Activated T-helper 17 cell treated with anti-CD3 and anti-CD28 coated beads, Interleukin-2, amount 50 U/mL, for 72 hours (primary cell): ENCODE data around the gene ZFYVE27. TPM values are rescaled to one million over a fixed set of nuclear protein-coding genes. Genes with fewer than 3 reads are reported as not detected.

Source experiments
- ATAC-seq: fragments of 150-1000 bp; cut with Tn5 transposase; replicated peaks from 2 replicates; pipeline ENCODE4 v1.10.0; 2021; ENCODE audit warnings: mild to moderate bottlenecking, moderate library complexity
- H3K27ac Mint-ChIP-seq: one replicate; pipeline ENCODE4 v1.8.0; 2022; ENCODE audit warnings: mixed read lengths
- H3K27me3 Mint-ChIP-seq: one replicate; pipeline ENCODE4 v1.8.0; 2022; ENCODE audit warnings: mixed read lengths
- H3K36me3 Mint-ChIP-seq: one replicate; pipeline ENCODE4 v1.8.0; 2022; ENCODE audit warnings: low read depth, mild to moderate bottlenecking, mixed read lengths
- H3K4me1 Mint-ChIP-seq: one replicate; pipeline ENCODE4 v1.8.0; 2022; ENCODE audit warnings: mixed read lengths
- H3K4me3 Mint-ChIP-seq: one replicate; pipeline ENCODE4 v1.8.0; 2022; ENCODE audit warnings: mild to moderate bottlenecking, mixed read lengths
- H3K9me3 Mint-ChIP-seq: one replicate; pipeline ENCODE4 v1.8.0; 2022; ENCODE audit warnings: mixed read lengths
- total RNA-seq, 2 donors: library from RNA; stranded (reverse); gene quantifications; one replicate each; pipeline ENCODE4 v1.2.3, GENCODE V29; 2022

The ZFYVE27 gene
- total RNA-seq, 2 donors from 2014 or later, result 31.1 to 36.8 TPM

DNA sequence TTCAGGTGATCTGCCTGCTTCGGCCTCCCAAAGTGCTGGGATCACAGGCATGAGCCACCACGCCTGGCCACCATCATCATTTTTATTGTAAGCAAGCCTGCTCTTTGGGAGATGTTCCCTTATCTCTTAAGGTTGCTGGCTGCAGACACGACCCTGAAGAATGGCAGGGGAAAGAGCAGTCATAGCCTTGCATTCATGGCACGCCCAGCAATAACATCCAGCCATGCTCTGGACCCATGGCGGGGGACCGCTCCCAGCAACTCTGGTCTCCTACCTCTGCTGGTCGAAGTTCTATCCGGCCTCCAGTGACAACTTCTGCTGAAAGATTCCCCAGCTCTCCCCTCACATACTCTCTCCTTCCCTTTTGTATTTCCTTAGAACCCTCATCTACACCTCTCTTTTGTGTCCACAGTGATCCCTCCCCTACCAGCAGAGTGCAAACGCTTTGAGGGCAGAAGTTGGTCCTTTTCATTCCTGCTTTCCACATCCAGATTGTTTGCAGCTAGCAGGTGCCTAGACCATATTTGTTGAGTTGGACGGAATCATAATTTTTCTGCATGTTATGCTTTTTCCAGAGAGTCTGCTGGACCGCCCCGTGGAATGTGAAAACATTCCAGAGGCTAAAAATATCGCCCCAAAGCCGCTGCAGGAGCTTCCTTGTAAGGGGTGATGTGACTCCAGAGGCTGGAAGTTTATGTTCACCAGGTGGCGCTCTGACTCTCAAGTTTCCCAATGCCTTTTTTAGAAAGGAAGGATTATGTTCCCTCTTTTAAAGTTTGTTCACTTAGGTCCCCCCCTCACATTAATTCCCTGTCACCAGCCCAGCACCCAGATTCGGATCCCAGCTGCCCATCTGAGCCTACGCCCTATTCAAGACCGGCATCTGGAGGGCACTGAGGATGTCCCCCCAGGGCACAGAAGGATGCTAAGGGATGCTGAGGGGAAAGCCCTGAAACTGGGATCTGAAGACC, 27.7 kb upstream of the ZFYVE27 start:
- H3K36me3 Mint-ChIP-seq, result no peaks in the 10 kb centered on the region
- no peaks in the 10 kb centered on the region for H3K4me1 Mint-ChIP-seq
- H3K9me3 Mint-ChIP-seq, result no peaks in the 10 kb centered on the region
- no peak overlapping the region for H3K27ac Mint-ChIP-seq
- ATAC-seq, result no peak
- peaks cover 10% of the 10 kb centered on the region for H3K27me3 Mint-ChIP-seq
- no peak overlapping the region for H3K4me3 Mint-ChIP-seq

DNA sequence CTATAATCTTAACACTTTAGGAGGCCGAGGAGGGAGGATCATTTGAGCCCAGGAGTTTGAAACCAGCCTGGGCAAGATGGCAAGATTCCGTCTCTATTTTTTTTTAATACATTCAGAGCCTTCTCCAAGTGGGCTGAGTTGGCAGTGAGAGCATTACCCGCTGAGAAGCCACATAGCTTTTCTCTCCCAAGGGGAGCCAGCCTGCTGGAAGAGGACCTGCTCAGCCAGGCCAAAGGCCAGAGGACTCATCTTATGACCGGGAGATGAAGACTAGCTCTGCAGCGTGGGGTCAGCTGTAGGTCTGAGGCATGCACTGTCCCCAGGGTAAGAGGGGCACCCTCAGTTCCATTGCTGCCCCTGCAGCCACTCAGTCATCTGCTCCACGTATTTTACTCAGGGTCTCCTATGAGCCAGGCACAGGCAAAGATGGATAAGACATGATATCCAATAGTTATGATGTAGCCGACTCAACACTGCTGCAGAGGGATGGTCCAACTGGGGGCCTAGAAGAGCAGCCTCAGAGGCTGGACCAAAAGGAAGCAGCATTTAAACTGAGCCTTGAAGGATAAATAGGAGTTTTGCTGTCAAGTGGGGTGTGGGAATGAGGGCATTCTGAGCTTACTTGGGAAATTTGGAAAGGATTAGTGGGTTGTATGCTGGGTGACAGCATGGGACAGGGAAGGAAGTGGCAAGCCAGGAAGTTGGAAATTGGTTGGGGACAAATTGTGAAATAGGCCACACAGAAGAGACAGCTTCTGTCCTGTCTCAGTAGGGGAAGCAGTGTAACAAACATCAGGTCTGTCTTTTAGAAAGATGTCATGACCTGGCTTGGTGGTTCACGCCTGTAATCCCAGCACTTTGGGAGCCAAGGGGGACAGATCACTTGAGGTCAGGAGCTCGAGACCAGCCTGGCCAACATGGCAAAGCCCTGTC, 25.0 kb upstream of the ZFYVE27 start:
- H3K27ac Mint-ChIP-seq, result peak overlapping the region; percentile 26
- H3K4me1 Mint-ChIP-seq, result no peaks in the 10 kb centered on the region
- peak overlapping the region; percentile 83 for H3K4me3 Mint-ChIP-seq
- peaks cover 10% of the 10 kb centered on the region for H3K27me3 Mint-ChIP-seq
- H3K9me3 Mint-ChIP-seq, result no peaks in the 10 kb centered on the region
- no peak for ATAC-seq
- no peaks in the 10 kb centered on the region for H3K36me3 Mint-ChIP-seq

DNA sequence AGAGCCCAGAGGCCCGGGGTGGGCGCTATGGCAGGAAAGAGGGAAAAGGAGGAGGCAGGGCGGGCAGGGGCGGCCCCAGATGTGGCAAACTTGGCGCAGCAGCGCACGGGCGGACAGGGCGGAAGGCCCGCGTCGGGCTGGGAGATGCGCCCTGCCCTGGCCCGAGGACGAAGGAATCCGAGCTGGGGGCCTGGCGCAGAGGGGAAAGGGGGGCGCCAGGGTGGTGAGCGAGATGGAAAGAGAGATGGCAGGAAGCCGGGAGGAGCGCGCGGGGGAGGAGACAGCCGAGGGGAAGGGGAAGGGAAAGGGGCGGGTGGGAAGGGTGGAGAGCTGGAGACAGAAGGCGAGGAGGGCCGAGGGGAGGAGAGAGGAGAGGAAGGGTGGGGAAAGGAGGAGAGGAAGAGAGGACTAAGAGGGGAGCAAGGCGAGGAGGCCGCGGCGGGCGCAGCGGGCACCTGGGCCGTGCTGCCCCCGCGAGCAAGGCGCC, 23.5 kb upstream of the ZFYVE27 start, which contains the start of gene MARVELD1:
TSS of gene MARVELD1 (plus strand) at position 392 of the 487 bp plus-strand sequence. CDS start 147 bp downstream, outside the sequence.
- Mint-ChIP-seq H3K27me3 (peaks cover 10% of the 10 kb centered on the region), H3K36me3 (no peaks in the 10 kb centered on the region), H3K27ac (peak within 1 kb of the TSS; percentile 83), H3K4me3 (peak within 1 kb of the TSS; percentile 83), H3K4me1 (no peaks in the 10 kb centered on the region), H3K9me3 (no peaks in the 10 kb centered on the region)
- ATAC-seq, result no peak

DNA sequence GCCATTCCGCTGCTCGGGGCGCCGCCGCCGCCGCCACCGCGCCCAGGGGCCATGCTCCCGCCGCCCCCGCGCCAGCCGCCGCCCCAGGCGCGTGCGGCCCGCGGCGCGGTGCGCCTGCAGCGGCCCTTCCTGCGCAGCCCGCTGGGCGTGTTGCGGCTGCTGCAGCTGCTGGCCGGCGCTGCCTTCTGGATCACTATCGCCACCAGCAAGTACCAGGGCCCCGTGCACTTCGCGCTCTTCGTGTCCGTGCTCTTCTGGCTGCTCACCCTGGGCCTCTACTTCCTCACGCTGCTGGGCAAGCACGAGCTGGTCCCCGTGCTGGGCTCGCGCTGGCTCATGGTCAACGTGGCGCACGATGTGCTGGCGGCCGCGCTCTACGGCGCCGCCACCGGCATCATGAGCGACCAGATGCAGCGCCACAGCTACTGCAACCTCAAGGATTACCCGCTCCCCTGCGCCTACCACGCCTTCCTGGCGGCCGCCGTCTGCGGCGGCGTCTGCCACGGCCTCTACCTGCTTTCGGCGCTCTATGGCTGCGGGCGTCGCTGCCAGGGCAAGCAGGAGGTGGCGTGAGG, 23.0 kb upstream of the ZFYVE27 start:
- Mint-ChIP-seq H3K9me3 (no peaks in the 10 kb centered on the region), H3K4me1 (no peaks in the 10 kb centered on the region)

GRCh38 chr10:97714401-97715258, 22.3 kb upstream of the ZFYVE27 start:
- peak overlapping the region; percentile 83 for H3K4me3 Mint-ChIP-seq

More for the DNA sequence above, 23.0 kb upstream of the ZFYVE27 start:
- Mint-ChIP-seq H3K27ac (peak overlapping the region; percentile 49), H3K36me3 (no peaks in the 10 kb centered on the region), H3K4me3 (peak overlapping the region; percentile 83), H3K27me3 (peaks cover 10% of the 10 kb centered on the region)
- ATAC-seq, result peak; percentile 84

GRCh38 chr10:97715259-97715874, 21.6 kb upstream of the ZFYVE27 start:
- peaks cover 4% of the 10 kb centered on the region for H3K27me3 Mint-ChIP-seq
- H3K27ac Mint-ChIP-seq, result no peak overlapping the region
- no peaks in the 10 kb centered on the region for H3K9me3 Mint-ChIP-seq
- ATAC-seq, result no peak
- peak overlapping the region; percentile 83 for H3K4me3 Mint-ChIP-seq
- H3K36me3 Mint-ChIP-seq, result no peaks in the 10 kb centered on the region
- no peaks in the 10 kb centered on the region for H3K4me1 Mint-ChIP-seq

More at GRCh38 chr10:97714401-97715258, 22.3 kb upstream of the ZFYVE27 start:
- peak; percentile 38 for ATAC-seq
- Mint-ChIP-seq H3K36me3 (no peaks in the 10 kb centered on the region), H3K4me1 (no peaks in the 10 kb centered on the region), H3K9me3 (no peaks in the 10 kb centered on the region), H3K27ac (peak overlapping the region; percentile 49), H3K27me3 (peaks cover 4% of the 10 kb centered on the region)

DNA sequence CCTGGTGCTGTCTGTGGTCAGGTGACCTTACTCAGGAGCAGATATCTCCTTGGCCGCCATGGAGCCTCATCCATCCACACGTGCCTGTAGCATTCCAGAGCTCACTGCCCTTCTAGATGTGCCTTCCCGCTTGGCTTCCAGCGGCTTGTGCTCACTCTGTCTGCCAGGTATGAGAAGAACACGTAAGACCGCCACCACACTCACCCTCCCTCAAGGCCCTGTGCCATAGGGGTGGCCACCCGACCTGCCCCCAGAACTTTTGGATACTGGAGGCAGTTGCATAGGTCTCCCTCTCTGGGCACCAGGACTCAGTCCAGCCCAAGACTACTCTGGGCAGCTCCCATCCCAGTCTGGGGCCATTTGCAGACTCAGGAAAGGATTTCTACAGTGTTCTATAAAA, 19.3 kb upstream of the ZFYVE27 start:
- H3K27ac Mint-ChIP-seq, result no peak overlapping the region
- H3K4me3 Mint-ChIP-seq, result no peak overlapping the region
- H3K9me3 Mint-ChIP-seq, result no peaks in the 10 kb centered on the region
- H3K4me1 Mint-ChIP-seq, result no peaks in the 10 kb centered on the region
- no peak for ATAC-seq
- H3K27me3 Mint-ChIP-seq, result no peaks in the 10 kb centered on the region
- H3K36me3 Mint-ChIP-seq, result no peaks in the 10 kb centered on the region

- Mint-ChIP-seq H3K27me3 (no peaks in the 10 kb centered on the region), H3K36me3 (no peaks in the 10 kb centered on the region), H3K4me1 (no peaks in the 10 kb centered on the region), H3K9me3 (no peaks in the 10 kb centered on the region), H3K27ac (no peak overlapping the region), H3K4me3 (no peak overlapping the region)
- ATAC-seq, result no peak
Observed at GRCh38 chr10:97718178-97718577, 18.8 kb upstream of the ZFYVE27 start.

DNA sequence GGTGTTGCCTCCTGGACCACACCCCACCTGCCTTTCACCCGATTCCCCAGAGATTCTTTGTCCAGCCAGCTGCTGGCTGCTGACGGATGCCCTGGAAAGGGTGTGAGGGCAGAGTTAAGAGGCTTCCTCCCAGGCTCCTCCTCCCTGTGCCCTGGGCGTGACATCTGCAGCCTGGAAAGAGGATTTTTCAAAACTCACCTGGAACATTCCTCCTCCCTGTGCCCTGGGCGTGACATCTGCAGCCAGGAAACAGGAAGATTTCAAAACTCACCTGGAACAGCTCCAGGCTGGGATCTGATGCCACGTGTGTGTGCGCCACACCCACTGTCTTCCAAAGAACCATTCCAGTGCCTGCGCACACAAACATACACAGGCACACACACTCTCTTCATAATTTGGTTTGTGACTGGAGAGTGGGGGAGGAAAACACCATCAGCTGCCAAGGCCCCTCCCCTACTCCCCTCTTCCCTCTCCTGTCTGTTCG, 18.2 kb upstream of the ZFYVE27 start:
- Mint-ChIP-seq H3K4me1 (no peaks in the 10 kb centered on the region), H3K27me3 (no peaks in the 10 kb centered on the region), H3K27ac (no peak overlapping the region), H3K9me3 (no peaks in the 10 kb centered on the region), H3K36me3 (no peaks in the 10 kb centered on the region), H3K4me3 (no peak overlapping the region)
- ATAC-seq, result no peak

- Mint-ChIP-seq H3K9me3 (no peaks in the 10 kb centered on the region), H3K27me3 (no peaks in the 10 kb centered on the region)
Observed at GRCh38 chr10:97719602-97720001, 17.3 kb upstream of the ZFYVE27 start.

GRCh38 chr10:97721871-97722780, 14.8 kb upstream of the ZFYVE27 start:
- peak overlapping the region; percentile 72 for H3K27ac Mint-ChIP-seq
- no peaks in the 10 kb centered on the region for H3K4me1 Mint-ChIP-seq
- no peaks in the 10 kb centered on the region for H3K9me3 Mint-ChIP-seq
- H3K4me3 Mint-ChIP-seq, result no peak overlapping the region
- H3K27me3 Mint-ChIP-seq, result no peaks in the 10 kb centered on the region
- ATAC-seq, result no peak
- no peaks in the 10 kb centered on the region for H3K36me3 Mint-ChIP-seq

More at GRCh38 chr10:97719602-97720001, 17.3 kb upstream of the ZFYVE27 start:
- H3K36me3 Mint-ChIP-seq, result no peaks in the 10 kb centered on the region
- no peak overlapping the region for H3K4me3 Mint-ChIP-seq
- no peak for ATAC-seq
- no peak overlapping the region for H3K27ac Mint-ChIP-seq
- no peaks in the 10 kb centered on the region for H3K4me1 Mint-ChIP-seq

GRCh38 chr10:97723001-97723400, 13.9 kb upstream of the ZFYVE27 start:
- H3K4me1 Mint-ChIP-seq, result no peaks in the 10 kb centered on the region
- no peak for ATAC-seq
- no peaks in the 10 kb centered on the region for H3K9me3 Mint-ChIP-seq
- H3K4me3 Mint-ChIP-seq, result no peak overlapping the region
- H3K27ac Mint-ChIP-seq, result no peak overlapping the region
- H3K36me3 Mint-ChIP-seq, result no peaks in the 10 kb centered on the region
- H3K27me3 Mint-ChIP-seq, result no peaks in the 10 kb centered on the region
